ENCODE measurements around the gene RCC2. TPM values are rescaled to one million over a fixed set of nuclear protein-coding genes. Genes with fewer than 3 reads are reported as not detected.

RCC2 gene
- polyA plus RNA-seq, 4 donors: 95.9 to 98.8 (median 97.9) TPM

- no peak for DNase-seq (ENCODE audit: low read depth in 4 of 4, low spot score in 3 of 4)
Observed at GRCh38 chr1:17381161-17381560, 58.3 kb downstream of the RCC2 start.

DNA sequence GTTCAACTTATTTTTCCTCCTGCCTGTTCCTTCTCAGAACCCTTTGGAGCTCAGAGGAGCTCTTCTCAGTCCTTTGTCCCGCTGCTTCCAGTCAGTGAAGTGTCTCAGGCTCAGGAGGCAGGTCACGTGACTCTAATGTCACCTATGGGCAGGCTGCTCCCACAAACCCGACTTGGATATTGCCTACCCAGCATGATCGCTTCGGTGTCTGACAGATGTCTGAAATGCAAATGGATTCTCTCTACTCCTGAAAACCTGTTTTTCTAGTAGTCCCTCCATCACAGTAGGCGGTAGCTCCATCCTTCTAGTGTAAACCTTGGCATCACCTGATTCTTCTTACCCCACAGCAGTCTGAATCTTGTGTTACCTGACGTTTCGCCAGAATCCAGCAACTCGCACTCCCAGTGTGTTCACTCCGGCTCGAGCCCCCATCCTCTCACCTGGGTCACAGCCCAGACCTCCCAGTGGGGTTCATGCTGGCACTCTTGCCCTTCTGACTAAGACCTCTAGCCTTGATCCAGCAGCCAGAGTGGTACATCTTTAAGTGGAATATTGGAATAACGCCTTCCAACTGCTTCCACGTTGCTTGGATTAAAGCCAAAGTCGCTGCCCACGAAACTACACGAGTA is 62.0 kb downstream of the RCC2 start:
- DNase-seq (ENCODE audit: low read depth in 4 of 4, low spot score in 3 of 4): no peak

- DNase-seq (ENCODE audit: low read depth in 4 of 4, low spot score in 3 of 4): no peak
Observed at GRCh38 chr1:17375651-17376050, 63.8 kb downstream of the RCC2 start.

- DNase-seq (ENCODE audit: low read depth in 4 of 4, low spot score in 3 of 4): no peak
Observed at GRCh38 chr1:17372955-17373354, 66.5 kb downstream of the RCC2 start.

DNA sequence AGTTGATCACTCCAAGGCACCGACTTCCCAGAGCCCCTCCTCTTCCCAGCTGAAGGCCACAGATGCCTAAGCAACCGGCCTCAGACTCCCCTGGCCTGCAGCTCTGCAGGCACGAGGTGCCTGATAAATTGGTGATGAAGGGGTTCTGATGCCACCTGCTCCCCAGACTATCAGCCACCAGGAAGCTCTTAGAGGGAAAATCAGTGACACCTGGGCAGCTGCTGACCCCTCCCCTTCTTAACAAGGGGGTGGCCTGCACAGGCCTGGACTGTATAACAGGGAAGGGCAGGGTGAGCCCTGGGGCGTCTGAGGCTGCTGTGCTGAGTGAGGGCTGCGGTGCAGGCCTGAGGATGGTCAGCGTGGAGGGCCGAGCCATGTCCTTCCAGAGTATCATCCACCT is 67.6 kb downstream of the RCC2 start, which contains the start of gene PADI6:
Gene PADI6 (plus strand): TSS at position 301 of the 400 bp plus-strand sequence. CDS start 50 bp downstream, at position 351.
- DNase-seq (ENCODE audit: low read depth in 4 of 4, low spot score in 3 of 4): no peak

DNA sequence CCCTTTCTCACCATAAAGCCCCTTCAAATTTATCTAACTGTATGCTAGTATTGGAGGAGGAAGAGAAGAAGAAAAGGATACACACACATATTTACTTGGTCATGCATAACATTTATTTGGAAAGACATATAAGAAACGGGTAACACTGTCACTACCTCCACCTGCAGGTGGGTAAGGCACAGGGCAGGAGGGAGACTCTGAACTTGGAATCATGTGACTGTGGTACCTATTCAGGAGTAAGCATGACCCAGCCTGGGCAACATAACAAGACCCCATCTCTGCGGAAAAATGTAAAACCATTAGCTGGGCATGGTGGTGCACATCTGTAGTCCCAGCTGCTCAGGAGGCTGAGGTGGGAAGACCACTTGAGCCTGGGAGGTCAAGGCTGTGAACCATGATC is 68.9 kb downstream of the RCC2 start:
- DNase-seq (ENCODE audit: low read depth in 4 of 4, low spot score in 3 of 4): no peak

GRCh38 chr1:17369466-17369865 is 70.0 kb downstream of the RCC2 start:
- no peak for DNase-seq (ENCODE audit: low read depth in 4 of 4, low spot score in 3 of 4)

DNA sequence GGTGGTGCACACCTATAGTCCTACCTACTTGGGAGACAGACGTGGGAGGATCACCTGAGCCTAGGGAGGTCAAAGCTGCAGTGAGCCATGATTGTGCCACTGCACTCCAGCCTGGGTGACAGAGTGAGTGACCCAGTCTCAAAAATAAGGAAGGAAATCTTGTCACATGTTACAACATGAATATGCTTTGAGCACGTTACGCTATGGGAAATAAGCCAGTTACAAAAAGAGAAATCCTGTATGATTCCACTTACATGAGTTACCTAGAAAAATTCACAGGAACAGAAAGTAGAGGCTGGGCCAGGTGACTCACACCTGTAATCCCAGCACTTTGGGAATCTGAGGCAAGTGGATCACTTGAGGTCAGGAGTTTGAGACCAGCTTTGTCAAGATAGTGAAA is 74.2 kb downstream of the RCC2 start:
- no peak for DNase-seq (ENCODE audit: low read depth in 4 of 4, low spot score in 3 of 4)

GRCh38 chr1:17363771-17364170 is 75.7 kb downstream of the RCC2 start:
- DNase-seq (ENCODE audit: low read depth in 4 of 4, low spot score in 3 of 4): no peak

- no peak for DNase-seq (ENCODE audit: low read depth in 4 of 4, low spot score in 3 of 4)
Observed at GRCh38 chr1:17363351-17363750, 76.1 kb downstream of the RCC2 start.

- DNase-seq (ENCODE audit: low read depth in 4 of 4, low spot score in 3 of 4): no peak
Observed at GRCh38 chr1:17361687-17362086, 77.8 kb downstream of the RCC2 start.

GRCh38 chr1:17360272-17360956 is 79.1 kb downstream of the RCC2 start:
- DNase-seq (ENCODE audit: low read depth in 4 of 4, low spot score in 3 of 4): no peak

DNA sequence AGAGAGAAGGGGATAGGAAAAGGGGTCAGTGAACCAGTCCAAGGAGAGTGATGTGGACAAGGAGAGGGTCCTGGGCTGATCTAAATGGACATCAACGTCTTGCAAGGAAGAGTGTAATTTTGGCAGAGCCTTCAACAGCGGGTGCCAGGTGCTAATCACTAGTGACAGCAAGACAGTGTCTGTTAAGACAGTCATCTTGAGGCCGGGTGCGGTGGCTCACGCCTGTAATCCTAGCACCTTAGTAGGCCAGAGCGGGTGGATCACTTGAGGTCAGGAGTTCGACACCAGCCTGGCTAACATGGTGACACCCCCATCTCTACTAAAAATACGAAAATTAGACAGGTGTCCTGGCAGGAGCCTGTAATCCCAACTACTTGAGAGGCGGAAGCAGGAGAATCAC is 79.7 kb downstream of the RCC2 start:
- no peak for DNase-seq (ENCODE audit: low read depth in 4 of 4, low spot score in 3 of 4)

DNA sequence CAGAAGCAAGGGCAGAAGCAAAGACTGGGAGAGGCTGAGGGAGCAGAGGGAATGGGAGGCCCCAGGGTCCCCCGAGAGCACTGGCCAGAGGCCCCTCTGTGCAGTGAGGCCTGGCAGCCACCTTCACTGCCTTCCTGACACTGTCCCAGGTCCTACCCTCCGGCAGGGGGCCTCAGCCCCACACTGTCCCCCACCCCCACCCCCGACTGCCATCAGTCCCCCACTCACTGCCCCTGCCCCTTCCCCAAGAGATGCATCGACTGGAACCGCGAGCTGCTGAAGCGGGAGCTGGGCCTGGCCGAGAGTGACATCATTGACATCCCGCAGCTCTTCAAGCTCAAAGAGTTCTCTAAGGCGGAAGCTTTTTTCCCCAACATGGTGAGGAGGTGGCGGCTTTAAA is 80.4 kb downstream of the RCC2 start:
- DNase-seq (ENCODE audit: low read depth in 4 of 4, low spot score in 3 of 4): no peak

DNA sequence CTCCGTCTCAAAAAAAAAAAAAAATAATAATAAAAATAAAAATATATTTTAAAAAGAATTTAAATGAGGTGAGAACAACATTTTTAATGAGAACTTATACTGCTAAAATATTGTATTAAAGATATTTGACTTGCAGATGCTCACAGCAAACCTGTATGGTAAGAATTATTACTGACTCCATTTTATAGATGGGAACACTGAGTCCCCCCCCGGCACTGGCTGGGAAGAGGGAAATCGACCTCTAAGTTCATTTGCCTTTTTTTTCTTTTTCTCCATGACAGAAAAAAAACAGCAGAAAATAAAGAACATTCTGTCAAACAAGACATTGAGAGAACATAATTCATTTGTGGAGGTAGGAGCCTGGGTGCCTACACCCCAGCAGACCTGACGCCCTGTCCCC is 80.9 kb downstream of the RCC2 start:
- DNase-seq (ENCODE audit: low read depth in 4 of 4, low spot score in 3 of 4): no peak

Other genes starting within 250 kb of the RCC2 start
- gene PADI1, start 234.5 kb downstream of the RCC2 start, polyA plus RNA-seq (ENCODE audit: insufficient read length in 4 of 4): under 1 TPM in 3 of 4 donors, not detected in 1; 0.03 to 0.17 (median 0.06) TPM
- under 1 TPM in 3 of 4 donors, not detected in 1; 0.10 to 0.22 (median 0.14) TPM for gene PADI3, start 190.6 kb downstream of the RCC2 start, polyA plus RNA-seq (ENCODE audit: insufficient read length in 4 of 4)
- 1 to 10 TPM in 1 of 4 donors, under 1 TPM in 3; 0.14 to 1.3 (median 0.65) TPM for gene PADI4, start 131.5 kb downstream of the RCC2 start, polyA plus RNA-seq (ENCODE audit: insufficient read length in 4 of 4)
- not detected for gene PADI6, start 67.5 kb downstream of the RCC2 start, polyA plus RNA-seq (ENCODE audit: insufficient read length in 4 of 4)
- gene ARHGEF10L, start 100.0 kb upstream of the RCC2 start, polyA plus RNA-seq (ENCODE audit: insufficient read length in 4 of 4): 10 to 100 TPM; 40.6 to 51.3 (median 44.6) TPM

Data from right renal pelvis (tissue), 4 donors.